Measurements from ENCODE around the gene TAL1. TPM values are rescaled to one million over a fixed set of nuclear protein-coding genes. Genes with fewer than 3 reads are reported as not detected.
A peak's percentile ranks its signal among the peaks of the same experiment; 100 is the strongest.

TAL1 gene
- total and polyA plus RNA-seq, 10 of the 15 experiments (the other 5 are each of a cell fraction or from before 2014, with no cell fraction given), result 0.05 TPM; not detected in 9

DNA sequence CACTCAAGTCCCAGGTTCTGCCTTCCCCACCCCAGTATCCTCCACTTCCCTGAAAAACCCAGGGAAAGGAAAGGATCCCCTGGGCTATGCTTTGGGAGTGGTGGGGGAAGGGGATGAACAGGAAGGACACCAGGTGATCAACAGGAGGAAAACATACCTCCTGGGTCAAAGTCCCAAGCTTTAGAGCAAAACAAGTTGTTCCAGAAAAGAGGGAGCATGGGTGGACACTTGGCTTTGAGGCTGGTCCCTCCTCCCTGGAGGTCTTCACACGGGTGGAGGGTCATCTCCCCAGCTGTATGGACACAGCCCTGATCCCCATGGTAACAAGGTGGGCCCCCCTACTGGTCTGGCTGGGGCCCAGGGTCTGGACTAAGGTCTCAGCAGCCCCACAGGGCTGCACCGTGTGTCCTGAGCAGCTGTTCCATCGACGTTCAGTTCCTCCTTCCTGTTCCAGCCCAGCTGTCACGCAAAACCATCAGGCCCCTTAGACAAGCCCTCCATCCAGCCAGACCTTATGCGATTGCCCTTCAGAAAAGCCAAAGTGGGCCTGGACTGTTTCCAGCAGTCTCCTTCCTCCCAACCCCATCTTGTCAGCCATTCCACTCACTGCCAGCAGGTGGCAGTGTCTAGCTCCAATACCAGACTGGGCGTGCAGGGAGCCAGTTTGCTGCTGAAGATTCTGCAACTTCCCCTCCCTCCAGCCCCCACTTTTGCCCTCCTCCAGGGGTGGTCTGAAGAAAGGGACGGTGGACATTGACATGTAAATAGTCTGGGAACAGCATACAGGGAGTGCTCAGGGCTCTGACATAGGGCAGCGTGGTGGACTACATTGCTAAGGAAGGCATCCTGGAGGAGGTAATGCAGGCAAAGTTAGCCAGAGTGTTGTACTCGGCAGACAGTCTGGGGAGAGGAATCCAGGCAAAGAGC lies 39.3 kb downstream of the TAL1 start:
- H3K4me3 ChIP-seq, result no peak overlapping the region
- no peak overlapping the region for H2AFZ ChIP-seq (ENCODE audit: control insufficient read depth, low read depth, low read length)
- FAIRE-seq, result peak; percentile 93
- no TSS peak for BruUV-seq (replicated peaks)
- TF ChIP-seq PBX3 (IDR thresholded peaks at IDR 0.05; ENCODE audit: insufficient replicate concordance, low read depth, low read length), result no peak
- no peak for TF ChIP-seq NRF1 (conservative IDR thresholded peaks at IDR 0.05; ENCODE audit: low read depth, low read length)
- TF ChIP-seq, protein P1, sequence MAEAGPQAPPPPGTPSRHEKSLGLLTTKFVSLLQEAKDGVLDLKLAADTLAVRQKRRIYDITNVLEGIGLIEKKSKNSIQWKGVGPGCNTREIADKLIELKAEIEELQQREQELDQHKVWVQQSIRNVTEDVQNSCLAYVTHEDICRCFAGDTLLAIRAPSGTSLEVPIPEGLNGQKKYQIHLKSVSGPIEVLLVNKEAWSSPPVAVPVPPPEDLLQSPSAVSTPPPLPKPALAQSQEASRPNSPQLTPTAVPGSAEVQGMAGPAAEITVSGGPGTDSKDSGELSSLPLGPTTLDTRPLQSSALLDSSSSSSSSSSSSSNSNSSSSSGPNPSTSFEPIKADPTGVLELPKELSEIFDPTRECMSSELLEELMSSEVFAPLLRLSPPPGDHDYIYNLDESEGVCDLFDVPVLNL (IDR thresholded peaks at IDR 0.05; ENCODE audit: low read depth, low read length), result no peak
- TF ChIP-seq FOS (IDR thresholded peaks at IDR 0.05; ENCODE audit: borderline replicate concordance, extremely low read depth, insufficient read length), result no peak
- no peak for TF ChIP-seq CHD1 (IDR thresholded peaks at IDR 0.05; ENCODE audit: low read depth, low read length)
- TF ChIP-seq CHD4 (IDR thresholded peaks at IDR 0.05), result no peak
- TF ChIP-seq CBX3 (IDR thresholded peaks at IDR 0.05; ENCODE audit: borderline replicate concordance, low read depth), result no peak
- no peak for TF ChIP-seq STAT3 (IDR thresholded peaks at IDR 0.05; ENCODE audit: low read depth, low read length)
- no peak for TF ChIP-seq ATF7 (IDR thresholded peaks at IDR 0.05; ENCODE audit: low read depth)
- peak; percentile 80 for TF ChIP-seq RAD21 (IDR thresholded peaks at IDR 0.05; ENCODE audit: insufficient read depth, low read depth, low read length)
- no peak for TF ChIP-seq CBFB (IDR thresholded peaks at IDR 0.05; ENCODE audit: low read depth)
- peak; percentile 74 for TF ChIP-seq SMC3 (IDR thresholded peaks at IDR 0.05; ENCODE audit: borderline replicate concordance, low read length)
- TF ChIP-seq GATAD2B (conservative IDR thresholded peaks at IDR 0.05; ENCODE audit: low read depth), result no peak
- peak; percentile 86 to 96 (median 95) for TF ChIP-seq CTCF (IDR thresholded peaks at IDR 0.05 in 2 of 3, conservative IDR thresholded peaks at IDR 0.05 in 1 of 3; ENCODE audit: control insufficient read depth in 2 of 3, extremely low read depth in 1 of 3, insufficient read depth in 1 of 3, low read depth in 3 of 3, low read length in 3 of 3)
- peak; percentile 78 for TF ChIP-seq YY1 (IDR thresholded peaks at IDR 0.05; ENCODE audit: low read depth, low read length)
- no peak for TF ChIP-seq MYC (IDR thresholded peaks at IDR 0.05; ENCODE audit: insufficient read depth, insufficient read length, insufficient replicate concordance, low read length, severe bottlenecking)
- peak; percentile 94 for ATAC-seq
- in situ Hi-C loops (cut with MboI) (loop anchor here (5.0 kb wide), 1 partner anchor 530 kb away; no protein-coding TSS in a partner anchor), intact Hi-C loops (cut with micrococcal nuclease; ENCODE audit: unreplicated experiment) (loop anchor here (2.0 to 10.0 kb wide), 3 partner anchors 70 to 520 kb away; no protein-coding TSS in a partner anchor)
- DNase-seq (ENCODE audit: low read depth, low spot score), result no peak
- H3K79me2 ChIP-seq (ENCODE audit: control insufficient read depth, insufficient read depth, low read length), result no peaks in the 10 kb centered on the region
- no peaks in the 10 kb centered on the region for H3K9me3 ChIP-seq (replicated peaks; ENCODE audit: control insufficient read depth, insufficient read depth, low read length)
- H3K27ac ChIP-seq (ENCODE audit: control insufficient read depth, insufficient read depth), result no peak overlapping the region
- peaks cover 0 to 5% of the 10 kb centered on the region in 2 experiments; a peak in 1 of 4 replicates for H3K27me3 ChIP-seq (replicated peaks in 1 of 2; ENCODE audit: control insufficient read depth in 2 of 2, insufficient read depth in 2 of 2, low read length in 1 of 2)
- CTCF ChIA-PET, result interaction anchor here (0.6 to 6.5 kb wide), 27 partner anchors 9 to 538 kb away, joined by 3 to 71 read pairs (median 4); no protein-coding TSS in a partner anchor
- WGBS (ENCODE audit: insufficient coverage, insufficient replicate concordance, low lambda C conversion rate, missing lambda C conversion rate), result 12% methylated on average over 10 of the region's 10 CpGs
- SMC1A ChIA-PET (ENCODE audit: uncharacterized antibody, unreplicated experiment), result interaction anchor here (1.7 to 2.5 kb wide), 3 partner anchors 10 to 71 kb away, joined by 3 to 13 read pairs (median 10); no protein-coding TSS in a partner anchor
- H3K4me2 ChIP-seq (ENCODE audit: control insufficient read depth, insufficient read depth), result no peak overlapping the region
- H3K4me1 ChIP-seq (ENCODE audit: control insufficient read depth, insufficient read depth, low read length), result no peaks in the 10 kb centered on the region
- RAD21 ChIA-PET (ENCODE audit: unreplicated experiment), result interaction anchor here (1.1 to 2.4 kb wide), 4 partner anchors 14 to 245 kb away, joined by 3 to 22 read pairs (median 6); partner anchors contain the start of gene FOXD2
- H4K20me1 ChIP-seq (ENCODE audit: control insufficient read depth, insufficient read depth), result no peaks in the 10 kb centered on the region
- no peak overlapping the region for H3K9ac ChIP-seq (ENCODE audit: control insufficient read depth, insufficient read depth, low read length)
- POLR2A ChIA-PET, result no interaction called here
- H3K36me3 ChIP-seq (ENCODE audit: control insufficient read depth in 2 of 2, insufficient read depth in 2 of 2, low read length in 1 of 2), result no peaks in the 10 kb centered on the region

All from GM12878 (cell line).